ENCODE results near the gene EN1.

EN1 gene

GRCh38 chr2:118816669-118817068 is 30.8 kb downstream of the EN1 start:
- DNase-seq (ENCODE audit: low read depth): no peak
- no peak overlapping the region for H3K4me3 ChIP-seq (ENCODE audit: low read length)
- no peak for TF ChIP-seq CTCF (conservative IDR thresholded peaks at IDR 0.05; ENCODE audit: low read depth, low read length)

GRCh38 chr2:118815731-118816130 is 31.7 kb downstream of the EN1 start:
- no peak for TF ChIP-seq CTCF (conservative IDR thresholded peaks at IDR 0.05; ENCODE audit: low read depth, low read length)
- no peak for DNase-seq (ENCODE audit: low read depth)
- H3K4me3 ChIP-seq (ENCODE audit: low read length): no peak overlapping the region

- no peak overlapping the region for H3K4me3 ChIP-seq (ENCODE audit: low read length)
- DNase-seq (ENCODE audit: low read depth): no peak
- no peak for TF ChIP-seq CTCF (conservative IDR thresholded peaks at IDR 0.05; ENCODE audit: low read depth, low read length)
These were observed 32.1 kb downstream of the EN1 start for GRCh38 chr2:118815314-118815713.

GRCh38 chr2:118814368-118814767 is 33.1 kb downstream of the EN1 start:
- DNase-seq (ENCODE audit: low read depth): no peak
- H3K4me3 ChIP-seq (ENCODE audit: low read length): no peak overlapping the region
- TF ChIP-seq CTCF (conservative IDR thresholded peaks at IDR 0.05; ENCODE audit: low read depth, low read length): no peak

- H3K4me3 ChIP-seq (ENCODE audit: low read length): no peak overlapping the region
- no peak for TF ChIP-seq CTCF (conservative IDR thresholded peaks at IDR 0.05; ENCODE audit: low read depth, low read length)
- no peak for DNase-seq (ENCODE audit: low read depth)
These were observed 33.7 kb downstream of the EN1 start for GRCh38 chr2:118813601-118814339.

- no peak for TF ChIP-seq CTCF (conservative IDR thresholded peaks at IDR 0.05; ENCODE audit: low read depth, low read length)
- DNase-seq (ENCODE audit: low read depth): no peak
- H3K4me3 ChIP-seq (ENCODE audit: low read length): no peak overlapping the region
These were observed 34.3 kb downstream of the EN1 start for GRCh38 chr2:118813111-118813510.

GRCh38 chr2:118812552-118812951 is 34.9 kb downstream of the EN1 start:
- DNase-seq (ENCODE audit: low read depth): no peak
- no peak overlapping the region for H3K4me3 ChIP-seq (ENCODE audit: low read length)
- TF ChIP-seq CTCF (conservative IDR thresholded peaks at IDR 0.05; ENCODE audit: low read depth, low read length): no peak
